Esophagus (tissue), 2 donors: Measurements from ENCODE around the gene SPRYD3. TPM values are rescaled to one million over a fixed set of nuclear protein-coding genes. Genes with fewer than 3 reads are reported as not detected.

Experiments used
- H3K27ac ChIP-seq, 2 donors: one replicate each; pipeline ENCODE4 v1.5.1; 2013; ENCODE audit warnings: low read depth in 2 of 2, mild to moderate bottlenecking in 2 of 2, inconsistent platforms in 1 of 2, low read length in 1 of 2, moderate library complexity in 1 of 2
- H3K27me3 ChIP-seq, 2 donors: one replicate each; pipeline ENCODE4 v1.6.1; 2013; ENCODE audit warnings: low read length in 2 of 2, control low read depth in 1 of 2, mild to moderate bottlenecking in 1 of 2; ENCODE audit not compliant: insufficient read depth in 2 of 2, control insufficient read depth in 1 of 2
- H3K36me3 ChIP-seq, 2 donors: one replicate each; pipeline ENCODE4 v1.6.1; 2013; ENCODE audit warnings: low read length in 1 of 2; ENCODE audit not compliant: control insufficient read depth in 2 of 2, insufficient read depth in 2 of 2
- H3K4me1 ChIP-seq, 2 donors: one replicate each; pipeline ENCODE4 v1.6.1; 2013; ENCODE audit warnings: low read length in 1 of 2; ENCODE audit not compliant: control insufficient read depth in 2 of 2, insufficient read depth in 2 of 2
- H3K4me3 ChIP-seq, 2 donors: one replicate each; pipeline ENCODE4 v1.5.1; 2013; ENCODE audit warnings: low read length in 2 of 2, mild to moderate bottlenecking in 2 of 2, low read depth in 1 of 2, moderate library complexity in 1 of 2
- H3K9me3 ChIP-seq, 2 donors: one replicate each; pipeline ENCODE4 v1.6.1; 2013; ENCODE audit warnings: mild to moderate bottlenecking in 2 of 2, low read depth in 1 of 2, low read length in 1 of 2, moderate library complexity in 1 of 2; ENCODE audit not compliant: control insufficient read depth in 2 of 2, insufficient read depth in 1 of 2
- WGBS, 2 donors: extraction: QIAGEN DNeasy Blood & Tissue Kit; methylation state at CpG; one replicate each; pipeline ENCODE4 v1.1.7; 2013; 5-methylcytosine and 5-hydroxymethylcytosine counted together
- polyA plus RNA-seq, 2 donors: library from polyadenylated mRNA; stranded (reverse); fragments of 200-250 nt; gene quantifications; one replicate each; pipeline ENCODE4 v1.2.3, GENCODE V29; 2013
- donor health status: healthy with polysubstance abuse.
- donor health status: Bipolar disorder and iron deficiency.

Gene SPRYD3
- polyA plus RNA-seq, 2 donors, result 16.1 to 24.1 TPM

- 83 to 89% methylated on average over 22 to 24 of the region's 24 CpGs for WGBS, 2 donors
- H3K27ac ChIP-seq, result no peak overlapping the region
- H3K27me3 ChIP-seq, result no peaks in the 10 kb centered on the region
- H3K9me3 ChIP-seq, result no peaks in the 10 kb centered on the region
- H3K4me1 ChIP-seq, result peaks cover 0 to 16% of the 10 kb centered on the region in 2 donors
- H3K4me3 ChIP-seq, result no peak overlapping the region
- H3K36me3 ChIP-seq, result peaks cover 0 to 14% of the 10 kb centered on the region in 2 donors
These were observed 19.6 kb downstream of the SPRYD3 start for GRCh38 chr12:53059434-53060063.

- no peaks in the 10 kb centered on the region for H3K27me3 ChIP-seq
- H3K27ac ChIP-seq, result no peak overlapping the region
- H3K4me3 ChIP-seq, result no peak overlapping the region
- peaks cover 0 to 10% of the 10 kb centered on the region in 2 donors for H3K36me3 ChIP-seq
- 81 to 85% methylated on average over 33 to 35 of the region's 35 CpGs for WGBS, 2 donors
- H3K4me1 ChIP-seq, result peaks cover 0 to 17% of the 10 kb centered on the region in 2 donors
- H3K9me3 ChIP-seq, result no peaks in the 10 kb centered on the region
These were observed 20.3 kb downstream of the SPRYD3 start for GRCh38 chr12:53058674-53059433.

GRCh38 chr12:53057816-53058500 lies 21.2 kb downstream of the SPRYD3 start:
- Histone ChIP-seq H3K9me3 (no peaks in the 10 kb centered on the region), H3K27me3 (no peaks in the 10 kb centered on the region), H3K4me3 (no peak overlapping the region), H3K4me1 (peaks cover 0 to 22% of the 10 kb centered on the region in 2 donors), H3K36me3 (peaks cover 0 to 8% of the 10 kb centered on the region in 2 donors), H3K27ac (no peak overlapping the region)
- WGBS, 2 donors, result 87 to 90% methylated on average over 13 of the region's 13 CpGs

- Histone ChIP-seq H3K27ac (no peak overlapping the region), H3K27me3 (no peaks in the 10 kb centered on the region)
These were observed 22.3 kb downstream of the SPRYD3 start for GRCh38 chr12:53056901-53057300.

GRCh38 chr12:53056296-53056695 lies 22.9 kb downstream of the SPRYD3 start:
- Histone ChIP-seq H3K27me3 (no peaks in the 10 kb centered on the region), H3K27ac (no peak overlapping the region), H3K36me3 (peaks cover 0 to 13% of the 10 kb centered on the region in 2 donors), H3K4me1 (peaks cover 3 to 24% of the 10 kb centered on the region in 2 donors), H3K9me3 (no peaks in the 10 kb centered on the region), H3K4me3 (no peak overlapping the region)
- WGBS, 2 donors, result 81 to 84% methylated on average over 5 of the region's 5 CpGs

More at GRCh38 chr12:53056901-53057300, 22.3 kb downstream of the SPRYD3 start:
- Histone ChIP-seq H3K4me3 (no peak overlapping the region), H3K36me3 (peaks cover 0 to 8% of the 10 kb centered on the region in 2 donors), H3K9me3 (no peaks in the 10 kb centered on the region), H3K4me1 (peaks cover 0 to 26% of the 10 kb centered on the region in 2 donors)
- 89 to 92% methylated on average over 7 of the region's 7 CpGs for WGBS, 2 donors

GRCh38 chr12:53055471-53056266 lies 23.5 kb downstream of the SPRYD3 start:
- WGBS, 2 donors, result 81 to 82% methylated on average over 15 of the region's 15 CpGs
- H3K4me3 ChIP-seq, result no peak overlapping the region
- H3K27ac ChIP-seq, result no peak overlapping the region
- no peaks in the 10 kb centered on the region for H3K9me3 ChIP-seq
- no peaks in the 10 kb centered on the region for H3K27me3 ChIP-seq
- peaks cover 0 to 14% of the 10 kb centered on the region in 2 donors for H3K36me3 ChIP-seq
- peaks cover 3 to 21% of the 10 kb centered on the region in 2 donors for H3K4me1 ChIP-seq

- Histone ChIP-seq H3K27ac (peak overlapping the region; percentile 97 to 98), H3K4me1 (peaks cover 3 to 19% of the 10 kb centered on the region in 2 donors), H3K36me3 (peaks cover 0 to 10% of the 10 kb centered on the region in 2 donors), H3K9me3 (no peaks in the 10 kb centered on the region), H3K4me3 (peak overlapping the region; percentile 51 to 65), H3K27me3 (no peaks in the 10 kb centered on the region)
- WGBS, 2 donors, result 6 to 7% methylated on average over 46 to 48 of the region's 48 CpGs
These were observed 24.9 kb downstream of the SPRYD3 start for GRCh38 chr12:53054112-53054878.

- WGBS, 2 donors, result 28 to 32% methylated on average over 16 of the region's 16 CpGs
- Histone ChIP-seq H3K36me3 (peaks cover 0 to 10% of the 10 kb centered on the region in 2 donors), H3K27ac (peak overlapping the region; percentile 97 to 98), H3K9me3 (no peaks in the 10 kb centered on the region), H3K4me3 (peak overlapping the region; percentile 51 to 65), H3K27me3 (no peaks in the 10 kb centered on the region), H3K4me1 (peaks cover 3 to 24% of the 10 kb centered on the region in 2 donors)
These were observed 25.7 kb downstream of the SPRYD3 start for GRCh38 chr12:53053218-53054111.
